IMR-90 (cell line): ENCODE results near the gene RAB8B. TPM values are rescaled to one million over a fixed set of nuclear protein-coding genes. Genes with fewer than 3 reads are reported as not detected.

Experiments
- ATAC-seq: fragments of 200-7000 bp; cut with Tn5 transposase; 2 replicates; pipeline ENCODE4 v1.9.1; 2020; ENCODE audit warnings: low read depth, mild to moderate bottlenecking, moderate library complexity
- BruUV-seq: library from RNA; stranded (reverse); fragments of 400-500 nt; replicated peaks from 2 replicates; lab custom pipeline; 2021; lab: Mats Ljungman, UMichigan
- CTCF ChIA-PET: fragments of 300-600 bp; formaldehyde crosslinking; extraction: SDS; loops from one replicate; lab custom pipeline; 2021; ENCODE audit warnings: antibody characterized with exemption; lab: Yijun Ruan, JAX
- POLR2A ChIA-PET: fragments of 300-600 bp; sonication (Branson Sonifier 250); formaldehyde crosslinking; loops from one replicate; lab custom pipeline; 2022; ENCODE audit warnings: antibody characterized with exemption; ENCODE audit not compliant: unreplicated experiment; lab: Charles Lee
- DNase-seq: peaks from one replicate; pipeline ENCODE4 v3.0.0; 2013
- H2AFZ ChIP-seq: replicated peaks from 2 replicates; pipeline ENCODE3; 2013; ENCODE audit warnings: low read length, mild to moderate bottlenecking; ENCODE audit not compliant: poor library complexity
- H2AK5ac ChIP-seq: 2 replicates; pipeline ENCODE4 v1.6.1; 2013; ENCODE audit warnings: low read depth, low read length, inconsistent platforms
- H2AK9ac ChIP-seq: replicated peaks from 2 replicates; pipeline ENCODE3; 2013; ENCODE audit warnings: mild to moderate bottlenecking, low read depth, low read length, moderate library complexity; ENCODE audit not compliant: poor library complexity
- H2BK120ac ChIP-seq: 2 replicates; pipeline ENCODE4 v1.6.1; 2013; ENCODE audit warnings: low read depth, low read length, inconsistent platforms
- H2BK15ac ChIP-seq: 3 replicates; pipeline ENCODE4 v1.6.1; 2013; ENCODE audit warnings: low read depth, low read length, inconsistent platforms
- H2BK20ac ChIP-seq: 2 replicates; pipeline ENCODE4 v1.6.1; 2013; ENCODE audit warnings: low read depth, mild to moderate bottlenecking, inconsistent platforms, low read length, moderate library complexity
- H2BK5ac ChIP-seq: 2 replicates; pipeline ENCODE4 v1.6.1; 2013; ENCODE audit warnings: mild to moderate bottlenecking, low read depth, low read length, inconsistent platforms; ENCODE audit not compliant: poor library complexity, severe bottlenecking
- H3K14ac ChIP-seq: replicated peaks from 2 replicates; pipeline ENCODE4 v1.6.1; 2013; ENCODE audit warnings: low read depth, low read length, inconsistent platforms
- H3K18ac ChIP-seq: 2 replicates; pipeline ENCODE4 v1.6.1; 2013; ENCODE audit warnings: low read depth, low read length, control low read depth
- H3K23ac ChIP-seq: 2 replicates; pipeline ENCODE4 v1.6.1; 2013; ENCODE audit warnings: low read depth, low read length, inconsistent platforms
- H3K27ac ChIP-seq: 2 replicates; pipeline ENCODE4 v1.5.1; 2013; ENCODE audit warnings: mild to moderate bottlenecking, control low read depth, low read length; ENCODE audit not compliant: insufficient read depth
- H3K27me3 ChIP-seq: 2 replicates; pipeline ENCODE4 v1.6.1; 2013; ENCODE audit warnings: low read length; ENCODE audit not compliant: control insufficient read depth, insufficient read depth
- H3K36me3 ChIP-seq: 2 replicates; pipeline ENCODE4 v1.6.1; 2013; ENCODE audit warnings: low read length, mixed read lengths; ENCODE audit not compliant: control insufficient read depth, insufficient read depth
- H3K4ac ChIP-seq: 2 replicates; pipeline ENCODE4 v1.6.1; 2013; ENCODE audit warnings: low read depth, low read length, inconsistent platforms
- H3K4me1 ChIP-seq: 2 replicates; pipeline ENCODE4 v1.6.1; 2013; ENCODE audit warnings: low read length, mixed read lengths; ENCODE audit not compliant: control insufficient read depth, insufficient read depth
- H3K4me2 ChIP-seq: 2 replicates; pipeline ENCODE4 v1.6.1; 2013; ENCODE audit warnings: low read depth, mild to moderate bottlenecking, control low read depth, low read length, moderate library complexity
- H3K4me3 ChIP-seq: 2 replicates; pipeline ENCODE4 v1.5.1; 2013; ENCODE audit warnings: low read depth, mild to moderate bottlenecking, control low read depth, low read length, moderate library complexity; ENCODE audit not compliant: insufficient read depth
- H3K56ac ChIP-seq: 2 replicates; pipeline ENCODE4 v1.6.1; 2013; ENCODE audit warnings: low read length, inconsistent platforms; ENCODE audit not compliant: insufficient read depth; ENCODE audit errors: extremely low read depth
- H3K79me1 ChIP-seq, 2 experiments: 2 replicates each; pipeline ENCODE4 v1.6.1; 2013; ENCODE audit warnings: low read length in 2 of 2, inconsistent platforms in 1 of 2, low read depth in 1 of 2
- H3K9ac ChIP-seq: 2 replicates; pipeline ENCODE4 v1.6.1; 2013; ENCODE audit warnings: low read depth, low read length, control low read depth
- H3K9me1 ChIP-seq: 2 replicates; pipeline ENCODE4 v1.6.1; 2013; ENCODE audit warnings: low read length, inconsistent platforms; ENCODE audit not compliant: insufficient read depth
- H3K9me3 ChIP-seq: 2 replicates; pipeline ENCODE4 v1.6.1; 2013; ENCODE audit warnings: low read length; ENCODE audit not compliant: control insufficient read depth, insufficient read depth
- H4K20me1 ChIP-seq: 2 replicates; pipeline ENCODE4 v1.6.1; 2013; ENCODE audit warnings: low read length, inconsistent platforms; ENCODE audit not compliant: insufficient read depth
- H4K5ac ChIP-seq: 2 replicates; pipeline ENCODE4 v1.6.1; 2013; ENCODE audit warnings: mild to moderate bottlenecking, low read depth, low read length, control low read depth
- H4K8ac ChIP-seq, 2 experiments: 2 replicates each; pipeline ENCODE4 v1.6.1; 2013; ENCODE audit warnings: low read depth in 2 of 2, low read length in 2 of 2, control low read depth in 1 of 2, inconsistent platforms in 1 of 2
- H4K91ac ChIP-seq: 2 replicates; pipeline ENCODE4 v1.6.1; 2013; ENCODE audit warnings: low read depth, low read length, inconsistent platforms; ENCODE audit not compliant: insufficient read depth
- BHLHE40 ChIP-seq: fragments of 150-350 bp; IDR thresholded peaks from 2 replicates; pipeline ENCODE4 v1.6.1; 2016; ENCODE audit warnings: mild to moderate bottlenecking, low read depth, low read length
- CEBPB ChIP-seq: IDR thresholded peaks from 2 replicates; pipeline ENCODE4 v1.6.1; 2012; ENCODE audit warnings: low read depth, low read length, improper control_type of control experiment
- FOS ChIP-seq: fragments of 150-350 bp; IDR thresholded peaks from 2 replicates; pipeline ENCODE4 v1.6.1; 2016; ENCODE audit warnings: low read depth, low read length
- MXI1 ChIP-seq: IDR thresholded peaks from 2 replicates; pipeline ENCODE4 v1.6.1; 2012; ENCODE audit warnings: low read depth, mild to moderate bottlenecking, low read length, moderate library complexity, borderline replicate concordance
- NFE2L2 ChIP-seq: fragments of 150-350 bp; IDR thresholded peaks from 2 replicates; pipeline ENCODE4 v1.6.1; 2016; ENCODE audit warnings: low read depth, mild to moderate bottlenecking, low read length
- RFX5 ChIP-seq: IDR thresholded peaks from 2 replicates; pipeline ENCODE4 v1.8.0; 2012; ENCODE audit warnings: low read depth, mild to moderate bottlenecking, low read length, moderate library complexity
- WGBS, 2 experiments: methylation state at CpG; one replicate each; pipeline versions ENCODE4 v1.1.5 to v1.1.7; 2013; ENCODE audit warnings: missing lambda C conversion rate in 2 of 2; ENCODE audit not compliant: insufficient read length in 1 of 2; ENCODE audit errors: extremely low coverage in 2 of 2; 5-methylcytosine and 5-hydroxymethylcytosine counted together
- dilution Hi-C: fragments of 300-500 bp; cut with HindIII; formaldehyde crosslinking; loops from one replicate; pipeline ENCODE4 v1.14.3; 2018; ENCODE audit warnings: low sequenced_read_pairs; ENCODE audit not compliant: unreplicated experiment
- in situ Hi-C: fragments of 300-500 bp; cut with MboI; formaldehyde crosslinking; loops from 3 replicates; pipeline ENCODE4 v1.14.3; 2019; ENCODE audit warnings: low sequenced_read_pairs, inconsistent platforms, mixed read lengths
- intact Hi-C: fragments of 100-400 bp; cut with micrococcal nuclease; formaldehyde crosslinking; loops from 2 replicates; pipeline ENCODE4 v1.10.0; 2022
- polyA plus RNA-seq, 3 experiments: library from polyadenylated mRNA; depleted of rRNA; stranded (reverse); fragments of >200 nt; gene quantifications; 2 replicates each; pipeline ENCODE4 v1.2.3, GENCODE V29; 2012; ENCODE audit warnings: low replicate concordance in 1 of 3
- total RNA-seq: library from RNA; depleted of rRNA; stranded (reverse); fragments of >200 nt; gene quantifications from 2 replicates; pipeline ENCODE4 v1.2.3, GENCODE V29; 2012
- TF ChIP-seq, protein P1 (sequence below): conservative IDR thresholded peaks from 2 replicates; pipeline ENCODE4 v1.5.1; 2012; ENCODE audit warnings: mild to moderate bottlenecking, low read depth, low read length, improper control_type of control experiment
- TF ChIP-seq, protein P2 (sequence below): fragments of 150-350 bp; IDR thresholded peaks from 2 replicates; pipeline ENCODE4 v1.6.1; 2016; ENCODE audit warnings: low read depth, mild to moderate bottlenecking, low read length, moderate library complexity, borderline replicate concordance

Gene RAB8B
- total and polyA plus RNA-seq, 2 of the 4 experiments (the other 2 are of a cell fraction) = 19.4 to 29.4 TPM

DNA sequence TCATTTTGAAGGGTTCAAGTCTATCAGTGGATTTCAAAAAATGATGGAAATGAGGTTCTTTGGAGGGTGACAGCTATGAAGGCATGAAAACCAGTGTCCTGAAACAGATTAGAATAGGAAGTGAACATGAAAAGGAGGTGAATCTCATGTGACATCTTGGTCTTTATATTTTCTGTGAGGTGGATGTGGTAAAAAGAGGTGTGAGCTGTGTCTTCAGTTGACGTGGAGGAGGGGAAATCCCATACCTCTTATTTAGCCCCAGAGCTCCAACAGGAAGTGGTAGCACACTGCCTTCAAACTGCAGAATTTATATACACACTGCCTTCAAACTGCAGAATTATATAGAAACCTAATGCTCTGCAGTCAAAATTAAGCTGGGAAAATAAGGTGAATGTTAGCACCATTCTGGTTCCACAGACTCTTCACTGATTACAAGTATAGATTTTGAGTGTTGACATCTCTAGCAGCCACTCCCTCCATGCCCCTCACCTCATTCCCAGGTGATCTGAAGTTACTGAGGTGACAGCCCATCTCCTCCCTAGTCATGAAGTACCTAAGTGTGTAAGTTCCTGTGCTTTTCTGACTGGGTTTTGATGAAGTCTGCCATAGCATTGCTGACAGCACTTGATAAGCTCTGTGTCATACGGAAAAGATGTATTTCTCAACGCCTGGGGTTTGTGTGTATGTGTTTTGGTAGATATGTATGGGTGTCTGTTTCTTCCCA, 2.7 kb downstream of the RAB8B start:
- H3K4me3 ChIP-seq = no peak overlapping the region

More for the DNA sequence above, 2.7 kb downstream of the RAB8B start:
- H2BK20ac ChIP-seq = no peak overlapping the region
- in situ Hi-C loops = no loop called here
- H4K8ac ChIP-seq = no peak overlapping the region
- ATAC-seq (no peak), DNase-seq (no peak)
- H3K79me1 ChIP-seq = peaks cover 27 to 68% of the 10 kb centered on the region in 2 experiments
- H3K9ac ChIP-seq = no peak overlapping the region
- H2AK9ac ChIP-seq = no peak overlapping the region
- H3K56ac ChIP-seq = no peak overlapping the region
- no peak overlapping the region for H2BK5ac ChIP-seq
- no peak overlapping the region for H3K18ac ChIP-seq
- H3K27me3 ChIP-seq = no peaks in the 10 kb centered on the region
- 0 out of 2 replicates have a peak overlapping the region, but pooled peaks have one; percentile 25 for H2AK5ac ChIP-seq
- no TSS peak for BruUV-seq
- no peaks in the 10 kb centered on the region for H3K9me3 ChIP-seq
- H4K20me1 ChIP-seq = peaks cover 12% of the 10 kb centered on the region; the same call in 1 of the 2 replicates
- peak overlapping the region; percentile 46; the same call in 1 of the 2 replicates for H3K23ac ChIP-seq
- no peak overlapping the region for H3K14ac ChIP-seq
- no peak overlapping the region for H3K27ac ChIP-seq
- dilution Hi-C loops = no loop called here
- H3K4ac ChIP-seq = no peak overlapping the region
- CTCF ChIA-PET = no interaction called here
- no peak overlapping the region for H2BK15ac ChIP-seq
- no CpG with 5 or more reads among the region's 3 CpGs for WGBS, 2 experiments
- peak overlapping the region; percentile 42 for H3K4me2 ChIP-seq
- no peak overlapping the region for H4K91ac ChIP-seq
- intact Hi-C loops = loop anchor here (5.0 kb wide), 1 partner anchor 35 kb away; the partner anchor contains the start of gene RPS27L
- no peak overlapping the region for H2BK120ac ChIP-seq
- no peaks in the 10 kb centered on the region for H3K36me3 ChIP-seq
- TF ChIP-seq BHLHE40 = no peak
- no peak for TF ChIP-seq MXI1
- TF ChIP-seq, protein P1, sequence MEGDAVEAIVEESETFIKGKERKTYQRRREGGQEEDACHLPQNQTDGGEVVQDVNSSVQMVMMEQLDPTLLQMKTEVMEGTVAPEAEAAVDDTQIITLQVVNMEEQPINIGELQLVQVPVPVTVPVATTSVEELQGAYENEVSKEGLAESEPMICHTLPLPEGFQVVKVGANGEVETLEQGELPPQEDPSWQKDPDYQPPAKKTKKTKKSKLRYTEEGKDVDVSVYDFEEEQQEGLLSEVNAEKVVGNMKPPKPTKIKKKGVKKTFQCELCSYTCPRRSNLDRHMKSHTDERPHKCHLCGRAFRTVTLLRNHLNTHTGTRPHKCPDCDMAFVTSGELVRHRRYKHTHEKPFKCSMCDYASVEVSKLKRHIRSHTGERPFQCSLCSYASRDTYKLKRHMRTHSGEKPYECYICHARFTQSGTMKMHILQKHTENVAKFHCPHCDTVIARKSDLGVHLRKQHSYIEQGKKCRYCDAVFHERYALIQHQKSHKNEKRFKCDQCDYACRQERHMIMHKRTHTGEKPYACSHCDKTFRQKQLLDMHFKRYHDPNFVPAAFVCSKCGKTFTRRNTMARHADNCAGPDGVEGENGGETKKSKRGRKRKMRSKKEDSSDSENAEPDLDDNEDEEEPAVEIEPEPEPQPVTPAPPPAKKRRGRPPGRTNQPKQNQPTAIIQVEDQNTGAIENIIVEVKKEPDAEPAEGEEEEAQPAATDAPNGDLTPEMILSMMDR = no peak
- no peak for TF ChIP-seq RFX5
- no peak for TF ChIP-seq FOS
- TF ChIP-seq, protein P2, sequence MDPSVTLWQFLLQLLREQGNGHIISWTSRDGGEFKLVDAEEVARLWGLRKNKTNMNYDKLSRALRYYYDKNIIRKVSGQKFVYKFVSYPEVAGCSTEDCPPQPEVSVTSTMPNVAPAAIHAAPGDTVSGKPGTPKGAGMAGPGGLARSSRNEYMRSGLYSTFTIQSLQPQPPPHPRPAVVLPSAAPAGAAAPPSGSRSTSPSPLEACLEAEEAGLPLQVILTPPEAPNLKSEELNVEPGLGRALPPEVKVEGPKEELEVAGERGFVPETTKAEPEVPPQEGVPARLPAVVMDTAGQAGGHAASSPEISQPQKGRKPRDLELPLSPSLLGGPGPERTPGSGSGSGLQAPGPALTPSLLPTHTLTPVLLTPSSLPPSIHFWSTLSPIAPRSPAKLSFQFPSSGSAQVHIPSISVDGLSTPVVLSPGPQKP = no peak
- TF ChIP-seq NFE2L2 = no peak
- TF ChIP-seq CEBPB = no peak
- no peak overlapping the region for H2AFZ ChIP-seq
- peaks cover 15% of the 10 kb centered on the region for H3K4me1 ChIP-seq
- peaks cover 6% of the 10 kb centered on the region for H3K9me1 ChIP-seq
- H4K5ac ChIP-seq = no peak overlapping the region
- POLR2A ChIA-PET = interaction anchor here (0.6 to 0.7 kb wide), 2 partner anchors 31 to 42 kb away, joined by 3 to 4 read pairs; no protein-coding TSS in a partner anchor
